Lower leg skin (tissue), 4 donors: ENCODE data around the gene BMP8B. TPM values are rescaled to one million over a fixed set of nuclear protein-coding genes. Genes with fewer than 3 reads are reported as not detected.

Experiments
- DNase-seq, 2 donors: peaks; one replicate each; pipeline ENCODE4 v3.0.0-alpha.2; 2019; ENCODE audit warnings: low spot score in 2 of 2
- H3K4me3 ChIP-seq: fragments of 200-600 bp; sonication (generic); 2 replicates; pipeline ENCODE4 v1.5.1; 2017; ENCODE audit warnings: mild to moderate bottlenecking, low read depth; ENCODE audit not compliant: poor library complexity, severe bottlenecking
- POLR2A ChIP-seq, 2 donors: fragments of 450-650 bp; IDR thresholded peaks; one replicate each; pipeline ENCODE4 v1.6.1; 2016 to 2017; ENCODE audit warnings: antibody characterized with exemption in 2 of 2, mild to moderate bottlenecking in 1 of 2, moderate library complexity in 1 of 2
- WGBS, 2 donors: methylation state at CpG; one replicate each; pipeline ENCODE4 v1.1.5; 2018; 5-methylcytosine and 5-hydroxymethylcytosine counted together
- intact Hi-C: fragments of 100-400 bp; cut with DNase I; formaldehyde crosslinking; loops from one replicate; pipeline ENCODE4 v1.15.0; 2023; ENCODE audit warnings: low total_unique reads
- total RNA-seq, 4 donors: library from RNA; depleted of rRNA; stranded (reverse); fragments of >200 nt; gene quantifications; one replicate each; pipeline ENCODE4 v1.1.0, GENCODE V29; 2016
- TF ChIP-seq, protein P1 (sequence below), 3 donors: fragments of 450-650 bp; IDR thresholded peaks; one replicate each; pipeline ENCODE4 v1.5.1; 2016; ENCODE audit warnings: antibody characterized with exemption in 3 of 3, mild to moderate bottlenecking in 3 of 3, moderate library complexity in 2 of 3

Gene BMP8B
- total RNA-seq, 4 donors from 2014 or later: 1.1 to 2.2 (median 1.5) TPM

DNA sequence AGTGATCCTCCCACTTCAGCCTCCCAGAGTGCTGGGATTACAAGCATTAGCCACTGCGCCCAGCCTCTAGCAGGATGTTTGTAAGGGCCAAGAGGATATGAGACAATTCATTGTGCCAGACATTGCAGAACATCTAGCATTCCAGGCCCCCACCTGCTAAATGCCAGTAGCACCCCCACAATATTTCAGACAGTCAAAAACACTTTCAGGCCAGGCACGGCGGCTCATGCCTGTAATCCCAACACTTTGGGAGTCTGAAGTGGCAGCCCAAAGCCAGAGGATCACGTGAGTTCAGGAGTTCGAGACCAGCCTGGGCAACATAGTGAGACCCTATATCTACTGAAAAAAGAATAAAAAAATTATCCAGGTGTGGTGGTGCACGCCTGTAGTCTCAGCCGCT is 37.1 kb downstream of the BMP8B start:
- intact Hi-C loops: no loop called here
- no peak for DNase-seq
- H3K4me3 ChIP-seq: no peak overlapping the region
- TF ChIP-seq POLR2A (IDR thresholded peaks at IDR 0.05): no peak
- TF ChIP-seq, protein P1, sequence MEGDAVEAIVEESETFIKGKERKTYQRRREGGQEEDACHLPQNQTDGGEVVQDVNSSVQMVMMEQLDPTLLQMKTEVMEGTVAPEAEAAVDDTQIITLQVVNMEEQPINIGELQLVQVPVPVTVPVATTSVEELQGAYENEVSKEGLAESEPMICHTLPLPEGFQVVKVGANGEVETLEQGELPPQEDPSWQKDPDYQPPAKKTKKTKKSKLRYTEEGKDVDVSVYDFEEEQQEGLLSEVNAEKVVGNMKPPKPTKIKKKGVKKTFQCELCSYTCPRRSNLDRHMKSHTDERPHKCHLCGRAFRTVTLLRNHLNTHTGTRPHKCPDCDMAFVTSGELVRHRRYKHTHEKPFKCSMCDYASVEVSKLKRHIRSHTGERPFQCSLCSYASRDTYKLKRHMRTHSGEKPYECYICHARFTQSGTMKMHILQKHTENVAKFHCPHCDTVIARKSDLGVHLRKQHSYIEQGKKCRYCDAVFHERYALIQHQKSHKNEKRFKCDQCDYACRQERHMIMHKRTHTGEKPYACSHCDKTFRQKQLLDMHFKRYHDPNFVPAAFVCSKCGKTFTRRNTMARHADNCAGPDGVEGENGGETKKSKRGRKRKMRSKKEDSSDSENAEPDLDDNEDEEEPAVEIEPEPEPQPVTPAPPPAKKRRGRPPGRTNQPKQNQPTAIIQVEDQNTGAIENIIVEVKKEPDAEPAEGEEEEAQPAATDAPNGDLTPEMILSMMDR (IDR thresholded peaks at IDR 0.05): no peak
- 94 to 96% methylated on average over 7 of the region's 7 CpGs for WGBS, 2 donors

DNA sequence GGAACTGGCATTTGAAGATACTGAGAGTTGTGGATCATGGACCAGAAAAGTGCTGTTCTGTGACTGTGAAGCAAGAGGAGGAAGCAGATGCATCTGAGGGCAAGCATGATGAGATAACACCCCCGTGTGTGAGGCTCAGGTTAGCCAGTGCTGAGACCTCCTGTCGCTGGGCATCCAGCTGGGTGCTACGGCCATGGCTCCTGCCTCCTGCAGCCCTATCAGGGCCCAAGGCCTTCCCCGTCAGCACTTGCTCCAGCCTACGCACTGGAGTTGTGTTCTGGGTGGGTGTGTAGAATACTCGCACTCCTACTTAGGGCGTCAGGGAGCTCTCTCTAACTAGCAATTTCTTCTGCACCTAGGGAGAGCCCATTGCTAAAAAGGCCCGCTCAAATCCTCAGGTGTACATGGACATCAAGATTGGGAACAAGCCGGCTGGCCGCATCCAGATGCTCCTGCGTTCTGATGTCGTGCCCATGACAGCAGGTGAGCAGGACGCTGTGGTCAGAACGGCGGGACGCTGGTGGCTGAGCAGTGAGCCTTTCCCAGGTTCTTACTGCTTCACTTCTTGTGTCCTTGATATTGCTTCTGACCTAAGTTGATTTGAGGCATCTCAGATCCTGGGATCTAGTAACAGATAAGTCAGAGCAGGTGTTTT is 43.5 kb downstream of the BMP8B start:
- DNase-seq: peak in 1 of 2 donors; percentile 66
- intact Hi-C loops: no loop called here

DNA sequence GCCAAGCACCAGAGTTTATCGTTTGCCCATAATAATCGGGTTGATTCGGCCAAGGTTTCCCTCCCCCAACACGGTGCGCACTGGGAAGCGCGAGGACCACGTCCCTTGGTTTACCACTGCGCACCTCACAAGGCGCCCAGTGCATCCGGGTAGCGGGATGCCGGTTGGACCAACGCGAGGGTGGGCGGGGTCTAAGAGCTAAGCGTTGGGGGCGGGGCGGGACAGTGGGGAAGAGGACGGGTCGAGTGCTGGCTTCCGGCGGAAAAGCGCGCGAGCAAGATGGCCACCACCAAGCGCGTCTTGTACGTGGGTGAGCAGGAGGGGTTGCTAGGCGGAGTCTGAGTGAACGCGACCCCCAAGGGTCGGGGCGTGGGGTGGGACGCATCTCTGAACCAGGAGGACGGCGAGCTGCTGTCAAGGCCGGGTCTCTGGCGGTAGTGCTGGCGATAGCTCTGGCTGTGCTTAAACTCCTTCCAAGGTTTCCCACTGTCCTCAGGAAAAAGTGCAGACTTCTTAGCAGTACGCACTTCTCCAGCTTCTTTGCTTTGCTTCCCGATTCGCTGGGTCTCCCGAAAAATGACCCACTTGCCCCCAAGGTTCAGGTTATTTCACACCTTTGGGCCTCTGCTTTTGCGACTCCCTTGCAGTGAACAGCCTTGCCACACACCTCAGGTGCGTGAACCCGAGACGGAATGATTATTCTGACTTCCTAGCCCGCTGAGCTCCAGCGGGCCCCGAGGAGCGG is 49.9 kb downstream of the BMP8B start, which contains the start of gene PPIE:
TSS of gene PPIE (plus strand) at position 261 of the 745 bp plus-strand sequence. CDS start at position 280, 19 bp downstream.
- peak within 1 kb of the TSS; percentile 71 for H3K4me3 ChIP-seq
- WGBS, 2 donors: 1% methylated on average over 47 to 51 of the region's 52 CpGs
- peak; percentile 93 to 98 for DNase-seq
- intact Hi-C loops: no loop called here
- TF ChIP-seq, protein P1 (IDR thresholded peaks at IDR 0.05): no peak
- no peak for TF ChIP-seq POLR2A (IDR thresholded peaks at IDR 0.05)

More for the DNA sequence above, 43.5 kb downstream of the BMP8B start:
- WGBS, 2 donors: 95% methylated on average over 16 of the region's 16 CpGs
- no peak for TF ChIP-seq POLR2A (IDR thresholded peaks at IDR 0.05)
- TF ChIP-seq, protein P1 (IDR thresholded peaks at IDR 0.05): no peak
- H3K4me3 ChIP-seq: no peak overlapping the region

DNA sequence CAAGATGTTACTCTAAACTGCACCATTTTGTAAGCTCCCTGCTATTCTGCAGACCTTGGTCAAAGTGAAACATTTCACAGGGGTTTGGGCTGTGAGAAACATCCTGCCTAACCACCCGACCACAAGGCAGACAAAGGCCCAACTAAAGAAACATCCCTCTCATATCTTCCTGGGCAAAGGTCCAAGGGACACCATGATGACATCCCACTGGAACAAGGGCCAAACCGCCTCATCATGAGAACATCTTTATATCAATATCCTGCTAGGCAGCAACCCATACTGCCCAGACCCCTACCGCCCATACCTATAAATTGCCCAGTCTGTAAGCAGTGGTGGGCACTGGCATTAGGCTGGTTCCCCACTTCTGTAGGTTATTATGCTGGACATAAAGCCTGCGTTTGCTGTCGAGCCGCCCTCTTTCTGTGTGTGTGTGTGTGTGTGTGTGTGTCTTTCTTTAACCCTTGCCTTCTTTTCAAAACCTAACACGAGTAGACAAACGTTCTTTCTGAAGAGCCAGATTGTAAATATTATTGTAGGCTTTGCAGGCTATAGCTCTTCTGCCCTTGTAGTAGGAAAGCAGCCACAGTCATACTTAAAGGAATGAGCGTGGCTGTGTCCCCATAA is 51.0 kb downstream of the BMP8B start:
- TF ChIP-seq, protein P1 (IDR thresholded peaks at IDR 0.05): no peak
- no peak for TF ChIP-seq POLR2A (IDR thresholded peaks at IDR 0.05)
- DNase-seq: no peak
- intact Hi-C loops: no loop called here
- H3K4me3 ChIP-seq: no peak overlapping the region
- WGBS, 2 donors: 82 to 84% methylated on average over 9 of the region's 9 CpGs

DNA sequence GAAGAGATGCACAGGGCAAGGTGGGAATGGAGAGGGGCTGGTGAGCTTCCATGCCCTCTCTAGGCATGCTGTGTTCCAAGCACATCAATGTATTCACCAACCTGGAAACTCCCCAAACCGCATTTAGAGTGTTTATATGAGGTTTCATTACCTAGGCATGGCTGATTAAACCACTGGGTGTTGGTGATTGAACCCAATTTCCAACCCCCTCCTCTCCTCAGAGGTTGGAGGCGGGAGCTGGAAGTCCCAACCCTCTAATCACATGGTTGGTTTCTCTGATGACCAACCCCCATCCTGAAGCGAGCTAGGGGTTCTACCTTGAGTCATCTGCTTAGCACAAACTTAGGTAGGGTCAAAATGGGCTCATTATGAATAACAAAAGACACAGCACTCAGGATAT is 52.9 kb downstream of the BMP8B start:
- DNase-seq: no peak
- intact Hi-C loops: no loop called here
- no peak for TF ChIP-seq POLR2A (IDR thresholded peaks at IDR 0.05)
- TF ChIP-seq, protein P1 (IDR thresholded peaks at IDR 0.05): no peak
- no peak overlapping the region for H3K4me3 ChIP-seq
- WGBS, 2 donors: 70 to 76% methylated on average over 3 of the region's 3 CpGs
